Measurements from ENCODE around the gene SMAD6.

DNA sequence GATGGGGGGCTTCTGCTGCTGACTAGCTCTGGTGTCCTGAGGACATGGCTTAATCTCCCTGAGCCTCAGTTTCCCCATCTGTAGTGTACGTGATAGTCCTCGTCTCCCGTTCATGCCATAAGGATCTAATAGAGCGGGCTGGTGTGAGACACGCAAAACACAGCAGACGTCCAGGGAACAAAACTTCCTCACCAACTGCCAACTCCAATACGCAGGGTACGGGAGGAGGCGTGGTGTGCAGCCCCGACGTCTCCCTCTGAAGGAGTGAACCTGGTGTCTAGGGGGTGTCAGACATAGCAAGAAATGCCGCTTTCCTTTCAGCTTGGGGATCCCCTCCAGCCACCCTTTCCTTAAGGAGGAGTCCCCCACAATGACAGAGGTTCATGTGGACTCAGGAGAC is 55.0 kb downstream of the SMAD6 start:
- TF ChIP-seq, protein P1, sequence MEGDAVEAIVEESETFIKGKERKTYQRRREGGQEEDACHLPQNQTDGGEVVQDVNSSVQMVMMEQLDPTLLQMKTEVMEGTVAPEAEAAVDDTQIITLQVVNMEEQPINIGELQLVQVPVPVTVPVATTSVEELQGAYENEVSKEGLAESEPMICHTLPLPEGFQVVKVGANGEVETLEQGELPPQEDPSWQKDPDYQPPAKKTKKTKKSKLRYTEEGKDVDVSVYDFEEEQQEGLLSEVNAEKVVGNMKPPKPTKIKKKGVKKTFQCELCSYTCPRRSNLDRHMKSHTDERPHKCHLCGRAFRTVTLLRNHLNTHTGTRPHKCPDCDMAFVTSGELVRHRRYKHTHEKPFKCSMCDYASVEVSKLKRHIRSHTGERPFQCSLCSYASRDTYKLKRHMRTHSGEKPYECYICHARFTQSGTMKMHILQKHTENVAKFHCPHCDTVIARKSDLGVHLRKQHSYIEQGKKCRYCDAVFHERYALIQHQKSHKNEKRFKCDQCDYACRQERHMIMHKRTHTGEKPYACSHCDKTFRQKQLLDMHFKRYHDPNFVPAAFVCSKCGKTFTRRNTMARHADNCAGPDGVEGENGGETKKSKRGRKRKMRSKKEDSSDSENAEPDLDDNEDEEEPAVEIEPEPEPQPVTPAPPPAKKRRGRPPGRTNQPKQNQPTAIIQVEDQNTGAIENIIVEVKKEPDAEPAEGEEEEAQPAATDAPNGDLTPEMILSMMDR (conservative IDR thresholded peaks at IDR 0.05 in 1 of 2, IDR thresholded peaks at IDR 0.05 in 1 of 2; ENCODE audit: low read depth in 1 of 2, low read length in 2 of 2), result no peak
- TF ChIP-seq EZH2 (IDR thresholded peaks at IDR 0.05; ENCODE audit: low read length, missing control alignments), result no peak

All from fibroblast of lung (primary cell).